Glomerular visceral epithelial cell (primary cell): ENCODE measurements around the gene MESP1.

Experiments used
- DNase-seq: peaks from one replicate; pipeline ENCODE4 v3.0.0-alpha.2; 2016; ENCODE audit errors: extremely low spot score

The MESP1 gene

DNA sequence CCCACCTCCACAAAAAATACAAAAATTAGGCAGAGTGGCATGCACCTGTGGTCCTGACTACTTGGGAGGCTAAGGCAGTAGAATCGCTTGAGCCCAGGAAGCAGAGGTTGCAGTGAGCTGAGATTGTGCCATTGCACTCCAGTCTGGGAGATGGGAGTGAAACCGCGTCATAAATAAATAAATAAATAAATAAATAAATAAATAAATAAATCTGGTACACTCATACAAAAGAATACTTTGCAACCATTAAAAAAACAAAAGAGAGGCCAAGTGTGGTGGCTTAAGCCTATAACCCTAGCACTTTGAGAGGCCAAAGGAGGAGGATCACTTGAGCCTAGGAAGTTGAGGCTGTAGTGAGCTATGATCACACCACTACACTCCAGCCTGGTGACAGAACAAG is 28.0 kb downstream of the MESP1 start:
- DNase-seq: no peak

DNA sequence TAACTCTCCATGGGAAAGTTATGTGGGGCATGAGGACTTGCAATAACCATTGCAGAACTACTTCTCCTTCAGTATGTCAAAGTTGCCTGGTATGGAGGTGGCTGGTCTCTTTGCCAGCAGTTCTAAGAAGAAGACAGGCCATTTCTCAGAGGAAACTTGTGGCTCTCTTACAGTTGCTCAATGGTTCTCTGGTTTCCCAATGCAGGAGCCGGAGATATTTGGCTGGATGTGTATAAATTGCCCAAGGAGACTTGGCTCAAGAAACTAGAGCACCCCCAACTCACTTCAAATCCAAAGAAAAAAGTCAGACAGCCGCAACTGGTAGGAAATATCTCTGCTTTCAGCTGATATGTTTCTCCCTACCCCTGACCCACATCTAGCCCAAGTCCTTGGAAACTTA is 36.3 kb downstream of the MESP1 start:
- no peak for DNase-seq

DNA sequence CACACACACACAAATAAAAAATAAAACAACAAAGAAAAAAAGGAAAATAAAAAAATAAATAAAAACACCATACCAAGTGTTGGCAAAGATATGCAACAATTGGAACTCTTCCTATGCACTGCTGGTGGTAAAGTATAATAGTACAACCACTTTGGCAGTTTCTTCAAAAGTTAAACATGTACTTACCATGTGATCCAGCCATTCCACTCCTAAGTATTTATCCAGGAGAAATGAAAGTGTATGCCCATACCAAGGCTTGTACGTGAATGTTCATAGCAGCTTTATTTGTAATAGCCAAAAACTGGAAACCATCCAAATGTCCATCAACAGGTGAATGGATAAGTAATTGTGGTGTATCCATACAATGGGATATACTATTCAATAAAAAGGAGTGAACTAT is 43.5 kb downstream of the MESP1 start:
- no peak for DNase-seq

DNA sequence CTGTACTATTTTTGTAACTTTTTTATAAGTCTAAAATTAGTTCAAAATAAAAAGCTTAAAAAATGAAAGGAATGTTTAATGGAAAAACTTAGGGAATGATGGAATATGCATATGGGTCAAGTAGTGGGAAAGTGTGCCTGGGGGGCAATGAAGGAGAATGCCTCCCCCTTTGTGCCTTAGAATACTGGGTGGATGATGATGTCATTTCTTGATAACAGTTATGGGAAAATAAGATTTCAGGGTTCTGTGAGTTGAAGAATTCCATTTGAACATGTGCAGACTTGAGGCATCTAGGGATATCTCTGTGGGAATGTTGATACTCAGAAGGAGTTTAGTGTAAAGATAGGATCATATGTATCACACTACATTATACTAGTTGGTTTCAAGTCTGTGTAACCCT is 46.6 kb downstream of the MESP1 start:
- DNase-seq: no peak
